HL-60 (cell line): ENCODE results near the gene ZNF277.

Experiments used
- GABPA ChIP-seq: IDR thresholded peaks from 2 replicates; pipeline ENCODE4 v1.6.1; 2012; ENCODE audit warnings: low read depth
- POLR2AphosphoS5 ChIP-seq: IDR thresholded peaks from 2 replicates; pipeline ENCODE4 v1.6.1; 2012; ENCODE audit warnings: low read depth
- SPI1 ChIP-seq: IDR thresholded peaks from 2 replicates; pipeline ENCODE4 v1.6.1; 2012; ENCODE audit warnings: low read depth, mild to moderate bottlenecking, borderline replicate concordance
- TF ChIP-seq, protein P1 (sequence below): IDR thresholded peaks from one replicate; pipeline ENCODE4 v1.5.1; 2011; ENCODE audit warnings: low read length, control low read depth, inconsistent platforms; ENCODE audit not compliant: insufficient read depth
- TF ChIP-seq, protein P2 (sequence below): IDR thresholded peaks from 2 replicates; pipeline ENCODE4 v1.6.1; 2012; ENCODE audit warnings: low read depth; ENCODE audit not compliant: insufficient replicate concordance

DNA sequence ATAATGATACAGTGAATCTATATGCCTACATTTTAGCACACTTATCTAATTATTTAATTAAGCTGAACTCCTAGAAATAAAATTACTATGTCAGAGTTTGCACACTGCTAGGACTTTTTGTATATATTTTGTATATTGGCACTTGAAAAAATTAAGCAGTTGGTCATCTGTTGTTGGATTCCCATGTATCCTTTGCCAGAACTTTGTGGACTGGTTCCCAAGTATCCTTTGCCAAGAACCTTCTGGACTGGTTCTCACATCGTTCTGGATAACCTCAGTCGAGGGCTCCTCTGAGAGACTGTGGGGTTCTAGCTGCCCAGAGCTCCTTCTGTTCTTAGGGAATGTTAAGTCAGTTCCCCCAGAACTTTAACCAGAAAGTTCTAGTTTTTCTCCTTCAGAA lies 135.0 kb downstream of the ZNF277 start:
- TF ChIP-seq, protein P1, sequence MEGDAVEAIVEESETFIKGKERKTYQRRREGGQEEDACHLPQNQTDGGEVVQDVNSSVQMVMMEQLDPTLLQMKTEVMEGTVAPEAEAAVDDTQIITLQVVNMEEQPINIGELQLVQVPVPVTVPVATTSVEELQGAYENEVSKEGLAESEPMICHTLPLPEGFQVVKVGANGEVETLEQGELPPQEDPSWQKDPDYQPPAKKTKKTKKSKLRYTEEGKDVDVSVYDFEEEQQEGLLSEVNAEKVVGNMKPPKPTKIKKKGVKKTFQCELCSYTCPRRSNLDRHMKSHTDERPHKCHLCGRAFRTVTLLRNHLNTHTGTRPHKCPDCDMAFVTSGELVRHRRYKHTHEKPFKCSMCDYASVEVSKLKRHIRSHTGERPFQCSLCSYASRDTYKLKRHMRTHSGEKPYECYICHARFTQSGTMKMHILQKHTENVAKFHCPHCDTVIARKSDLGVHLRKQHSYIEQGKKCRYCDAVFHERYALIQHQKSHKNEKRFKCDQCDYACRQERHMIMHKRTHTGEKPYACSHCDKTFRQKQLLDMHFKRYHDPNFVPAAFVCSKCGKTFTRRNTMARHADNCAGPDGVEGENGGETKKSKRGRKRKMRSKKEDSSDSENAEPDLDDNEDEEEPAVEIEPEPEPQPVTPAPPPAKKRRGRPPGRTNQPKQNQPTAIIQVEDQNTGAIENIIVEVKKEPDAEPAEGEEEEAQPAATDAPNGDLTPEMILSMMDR = no peak
- TF ChIP-seq, protein P2, sequence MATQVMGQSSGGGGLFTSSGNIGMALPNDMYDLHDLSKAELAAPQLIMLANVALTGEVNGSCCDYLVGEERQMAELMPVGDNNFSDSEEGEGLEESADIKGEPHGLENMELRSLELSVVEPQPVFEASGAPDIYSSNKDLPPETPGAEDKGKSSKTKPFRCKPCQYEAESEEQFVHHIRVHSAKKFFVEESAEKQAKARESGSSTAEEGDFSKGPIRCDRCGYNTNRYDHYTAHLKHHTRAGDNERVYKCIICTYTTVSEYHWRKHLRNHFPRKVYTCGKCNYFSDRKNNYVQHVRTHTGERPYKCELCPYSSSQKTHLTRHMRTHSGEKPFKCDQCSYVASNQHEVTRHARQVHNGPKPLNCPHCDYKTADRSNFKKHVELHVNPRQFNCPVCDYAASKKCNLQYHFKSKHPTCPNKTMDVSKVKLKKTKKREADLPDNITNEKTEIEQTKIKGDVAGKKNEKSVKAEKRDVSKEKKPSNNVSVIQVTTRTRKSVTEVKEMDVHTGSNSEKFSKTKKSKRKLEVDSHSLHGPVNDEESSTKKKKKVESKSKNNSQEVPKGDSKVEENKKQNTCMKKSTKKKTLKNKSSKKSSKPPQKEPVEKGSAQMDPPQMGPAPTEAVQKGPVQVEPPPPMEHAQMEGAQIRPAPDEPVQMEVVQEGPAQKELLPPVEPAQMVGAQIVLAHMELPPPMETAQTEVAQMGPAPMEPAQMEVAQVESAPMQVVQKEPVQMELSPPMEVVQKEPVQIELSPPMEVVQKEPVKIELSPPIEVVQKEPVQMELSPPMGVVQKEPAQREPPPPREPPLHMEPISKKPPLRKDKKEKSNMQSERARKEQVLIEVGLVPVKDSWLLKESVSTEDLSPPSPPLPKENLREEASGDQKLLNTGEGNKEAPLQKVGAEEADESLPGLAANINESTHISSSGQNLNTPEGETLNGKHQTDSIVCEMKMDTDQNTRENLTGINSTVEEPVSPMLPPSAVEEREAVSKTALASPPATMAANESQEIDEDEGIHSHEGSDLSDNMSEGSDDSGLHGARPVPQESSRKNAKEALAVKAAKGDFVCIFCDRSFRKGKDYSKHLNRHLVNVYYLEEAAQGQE = no peak
- TF ChIP-seq POLR2AphosphoS5 (no peak), GABPA (no peak), SPI1 (no peak)
